Peyer's patch (tissue), 4 donors: ENCODE measurements around the gene ATP1A1.

Experiments
- CTCF ChIP-seq, 6 experiments: fragments of 450-650 bp in 4 of 6; fragments of 200-600 bp in 2 of 6; sonication (generic) in 1 of 6; IDR thresholded peaks; one replicate each; pipeline ENCODE4 v1.5.1; 2017 to 2019; ENCODE audit warnings: antibody characterized with exemption in 6 of 6, mild to moderate bottlenecking in 3 of 6, moderate library complexity in 1 of 6
- POLR2A ChIP-seq, 2 donors: fragments of 450-650 bp; IDR thresholded peaks; one replicate each; pipeline ENCODE4 v1.5.1; 2017; ENCODE audit warnings: antibody characterized with exemption in 2 of 2, mild to moderate bottlenecking in 2 of 2, moderate library complexity in 2 of 2

DNA sequence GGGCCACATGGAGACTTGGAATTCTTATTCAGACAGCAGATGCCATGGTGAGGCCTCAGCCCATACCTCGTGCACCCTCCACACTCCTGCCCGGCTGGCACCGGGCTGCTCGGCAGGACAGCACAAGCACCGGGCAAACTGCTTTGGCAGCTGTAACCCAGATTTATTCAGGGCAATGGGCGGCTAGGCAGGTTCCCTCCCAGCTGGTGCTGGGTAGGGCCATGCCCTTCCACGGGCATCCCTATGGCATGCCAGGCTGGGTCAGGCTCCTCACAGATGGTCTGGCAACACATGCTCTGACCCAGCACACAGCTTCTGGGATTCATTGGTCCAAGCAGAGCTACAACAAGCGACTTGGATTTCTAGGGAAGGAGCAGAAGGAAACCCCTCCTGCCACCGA, 53.4 kb downstream of the ATP1A1 start:
- TF ChIP-seq CTCF (IDR thresholded peaks at IDR 0.05) (no peak), POLR2A (IDR thresholded peaks at IDR 0.05) (no peak)
